Upper lobe of right lung (tissue), 1 donor: Measurements from ENCODE around the gene S1PR5. TPM values are rescaled to one million over a fixed set of nuclear protein-coding genes. Genes with fewer than 3 reads are reported as not detected.

Source experiments
- ATAC-seq: fragments of 200-7000 bp; cut with Tn5 transposase; one replicate; pipeline ENCODE4 v1.9.1; 2020; ENCODE audit warnings: mild to moderate bottlenecking, moderate library complexity
- DNase-seq: peaks from one replicate; pipeline ENCODE4 v3.0.0-alpha.2; 2020
- H3K27ac ChIP-seq: fragments of 200-600 bp; one replicate; pipeline ENCODE4 v1.8.0; 2022
- H3K27me3 ChIP-seq: fragments of 200-600 bp; one replicate; pipeline ENCODE4 v1.8.0; 2022; ENCODE audit warnings: mild to moderate bottlenecking
- H3K36me3 ChIP-seq: fragments of 200-600 bp; one replicate; pipeline ENCODE4 v1.8.0; 2022
- H3K4me1 ChIP-seq: fragments of 200-600 bp; one replicate; pipeline ENCODE4 v1.8.0; 2022
- H3K4me3 ChIP-seq: fragments of 200-600 bp; one replicate; pipeline ENCODE4 v1.8.0; 2022; ENCODE audit warnings: mild to moderate bottlenecking
- H3K9me3 ChIP-seq: fragments of 200-600 bp; one replicate; pipeline ENCODE4 v1.8.0; 2022
- CTCF ChIP-seq: fragments of 200-600 bp; IDR thresholded peaks from one replicate; pipeline ENCODE4 v1.8.0; 2022; ENCODE audit warnings: antibody characterized with exemption
- intact Hi-C: fragments of 100-400 bp; cut with DNase I; formaldehyde crosslinking; loops from one replicate; pipeline ENCODE4 v1.11.0; 2022
- total RNA-seq: library from RNA; stranded (reverse); fragmentation: NEBNext Ultra II Directional; extraction: Animal tissue kit (Norgen Biotek cat#: 25700); gene quantifications from one replicate; pipeline ENCODE4 v1.2.1, GENCODE V29; 2021
- donor health status: DM: no; HTN: yes; CAD: no; lungs with severe emphysema.

Gene S1PR5
- total RNA-seq, 1 donor from 2014 or later: 2.1 TPM

- Histone ChIP-seq H3K9me3 (no peaks in the 10 kb centered on the region), H3K27me3 (peaks cover 48% of the 10 kb centered on the region)
- no peak for DNase-seq
Observed at GRCh38 chr19:10520652-10521318, 3.5 kb upstream of the S1PR5 start.

GRCh38 chr19:10519421-10519820, 2.2 kb upstream of the S1PR5 start:
- H3K27ac ChIP-seq: no peak overlapping the region
- no peak for TF ChIP-seq CTCF
- H3K27me3 ChIP-seq: peaks cover 60% of the 10 kb centered on the region
- DNase-seq: no peak
- intact Hi-C loops: no loop called here
- H3K36me3 ChIP-seq: no peaks in the 10 kb centered on the region
- H3K4me3 ChIP-seq: no peak overlapping the region
- no peak for ATAC-seq
- H3K4me1 ChIP-seq: peaks cover 20% of the 10 kb centered on the region
- H3K9me3 ChIP-seq: no peaks in the 10 kb centered on the region

More at GRCh38 chr19:10520652-10521318, 3.5 kb upstream of the S1PR5 start:
- TF ChIP-seq CTCF: no peak
- intact Hi-C loops: no loop called here
- H3K36me3 ChIP-seq: no peaks in the 10 kb centered on the region
- H3K4me3 ChIP-seq: no peak overlapping the region
- no peak for ATAC-seq
- peaks cover 20% of the 10 kb centered on the region for H3K4me1 ChIP-seq
- H3K27ac ChIP-seq: no peak overlapping the region

- Histone ChIP-seq H3K27ac (no peak overlapping the region), H3K27me3 (peaks cover 64% of the 10 kb centered on the region), H3K4me3 (peak overlapping the region; percentile 38), H3K4me1 (peaks cover 20% of the 10 kb centered on the region), H3K36me3 (no peaks in the 10 kb centered on the region), H3K9me3 (no peaks in the 10 kb centered on the region)
- intact Hi-C loops: no loop called here
- no peak for ATAC-seq
- TF ChIP-seq CTCF: no peak
- no peak for DNase-seq
Observed at GRCh38 chr19:10518444-10519361, 1.5 kb upstream of the S1PR5 start.

- peaks cover 20% of the 10 kb centered on the region for H3K4me1 ChIP-seq
- H3K4me3 ChIP-seq: peak overlapping the region; percentile 38
Observed at GRCh38 chr19:10517760-10518443, 655 bp upstream of the S1PR5 start.

More at GRCh38 chr19:10517760-10518443, 655 bp upstream of the S1PR5 start:
- H3K9me3 ChIP-seq: no peaks in the 10 kb centered on the region
- no peaks in the 10 kb centered on the region for H3K36me3 ChIP-seq
- ATAC-seq: peak; percentile 12
- intact Hi-C loops: no loop called here
- no peak for TF ChIP-seq CTCF
- no peak overlapping the region for H3K27ac ChIP-seq
- peaks cover 72% of the 10 kb centered on the region for H3K27me3 ChIP-seq
- no peak for DNase-seq
